Stimulated activated CD8-positive, alpha-beta memory T cell treated with anti-CD3 and anti-CD28 coated beads, Interleukin-7, amount 100 ng/mL, for 1 hour (primary cell): ENCODE results near the gene DVL3.
A peak's percentile ranks its signal among the peaks of the same experiment; 100 is the strongest.
"Not testable (repeated sequence)": the region's sequence is repeated elsewhere in the genome, so short reads cannot be mapped to it uniquely, and the experiment has no call there.

Experiments used
- DNase-seq, 2 donors: peaks; one replicate each; pipeline ENCODE4 v3.0.0-alpha.2; 2020; ENCODE audit warnings: low read depth in 2 of 2

The DVL3 gene

DNA sequence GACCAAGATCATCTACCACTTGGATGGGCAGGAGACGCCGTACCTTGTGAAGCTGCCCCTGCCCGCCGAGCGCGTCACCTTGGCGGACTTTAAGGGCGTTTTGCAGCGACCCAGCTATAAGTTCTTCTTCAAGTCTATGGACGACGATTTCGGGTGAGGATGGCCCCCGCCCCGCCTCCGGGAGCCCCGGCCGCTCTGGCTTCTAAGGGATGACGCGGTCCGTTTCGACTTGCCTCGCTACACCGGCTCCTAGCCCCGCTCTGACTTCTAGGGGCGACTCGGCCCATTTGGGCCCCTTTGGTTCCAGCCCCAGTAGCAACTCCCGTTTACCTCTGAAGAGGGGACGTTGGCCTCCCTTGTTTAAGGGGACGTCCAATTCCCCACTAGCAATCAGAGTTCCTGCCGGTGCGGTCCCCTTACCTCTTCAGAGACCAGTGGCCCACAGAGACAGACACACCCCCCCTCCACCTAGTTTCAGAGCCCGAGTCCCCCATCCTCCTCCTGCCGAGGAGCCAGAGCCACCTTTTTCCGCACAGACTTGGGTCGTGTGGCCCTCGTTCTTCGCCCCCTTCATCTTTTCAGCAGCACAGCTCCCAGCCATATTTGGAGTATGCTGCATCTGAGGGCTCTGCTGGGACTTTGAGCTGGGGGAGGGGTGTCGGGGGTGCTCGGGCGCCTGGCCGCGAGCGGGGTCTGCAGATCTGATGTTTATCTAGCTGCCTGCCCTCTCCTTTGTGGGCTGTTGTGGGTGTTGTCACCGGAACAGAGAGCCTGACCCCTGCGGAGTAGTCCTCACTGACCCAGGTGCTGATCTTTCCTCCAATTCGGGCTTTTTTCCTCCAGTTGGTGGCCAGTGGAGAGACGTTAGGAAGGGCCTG is 706 bp downstream of the DVL3 start:
- no peak for DNase-seq

DNA sequence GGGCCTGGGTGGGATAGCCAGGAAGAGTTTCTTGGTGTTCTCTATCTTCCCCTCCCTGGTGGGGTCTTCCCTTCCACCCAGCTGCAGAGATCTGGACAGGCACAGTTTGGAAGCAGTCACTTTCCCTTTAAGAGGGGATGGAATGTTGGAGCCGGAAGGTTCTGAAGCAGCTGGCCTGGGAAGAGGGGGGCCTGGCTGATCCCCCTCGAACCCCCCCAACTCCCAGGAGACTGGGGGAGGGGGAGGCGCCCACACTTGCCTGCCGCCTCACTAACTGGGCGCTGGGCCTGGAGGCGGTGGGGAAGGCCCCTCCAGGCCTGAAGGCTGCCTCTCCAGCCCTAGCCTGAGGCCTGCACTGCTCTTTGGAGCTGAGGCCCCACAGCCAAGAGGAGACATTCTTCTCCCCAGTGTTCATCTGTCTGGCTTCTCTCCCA is 1.4 kb downstream of the DVL3 start:
- no peak for DNase-seq

DNA sequence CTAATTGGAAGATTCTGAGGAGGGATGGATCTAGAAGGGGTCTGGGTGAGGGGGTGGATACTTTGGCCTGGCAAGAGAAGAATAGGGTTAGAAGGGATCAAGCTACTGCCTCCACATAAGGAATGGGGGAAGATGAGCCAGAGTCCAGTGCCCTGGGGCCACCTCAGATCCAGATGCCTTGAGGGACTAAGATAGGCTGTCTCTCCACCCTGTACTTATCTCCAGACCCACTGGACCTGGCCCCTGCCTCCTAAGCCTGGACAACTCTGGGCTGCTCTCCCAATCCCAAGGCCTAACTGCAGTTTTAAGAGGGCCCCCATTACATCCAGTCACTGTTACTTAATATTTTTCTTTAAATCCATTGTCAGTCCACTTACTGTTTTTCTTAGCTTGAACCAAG is 2.0 kb downstream of the DVL3 start:
- no peak for DNase-seq

- no peak for DNase-seq
Observed at GRCh38 chr3:184158404-184158803, 3.2 kb downstream of the DVL3 start.

DNA sequence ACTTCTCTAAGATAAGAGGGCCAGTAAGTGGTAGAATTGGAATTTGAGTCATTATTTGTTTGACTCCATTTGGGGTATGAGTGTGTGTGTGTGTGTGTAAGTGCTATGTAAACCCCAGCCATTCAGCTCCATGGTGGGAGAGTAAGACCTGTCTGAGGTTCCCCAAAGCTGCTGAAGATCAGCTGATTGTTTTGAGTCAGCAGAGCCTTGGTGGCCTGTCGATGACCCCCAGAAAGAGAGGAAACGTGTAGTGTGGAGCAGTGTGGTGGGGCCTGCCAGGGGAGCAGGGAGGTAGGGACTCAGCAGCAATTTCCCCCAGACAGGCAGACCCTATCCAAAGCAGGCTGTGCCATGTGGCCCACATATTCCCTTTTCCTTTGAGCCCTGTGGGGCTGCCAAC is 5.3 kb downstream of the DVL3 start:
- DNase-seq, result no peak

DNA sequence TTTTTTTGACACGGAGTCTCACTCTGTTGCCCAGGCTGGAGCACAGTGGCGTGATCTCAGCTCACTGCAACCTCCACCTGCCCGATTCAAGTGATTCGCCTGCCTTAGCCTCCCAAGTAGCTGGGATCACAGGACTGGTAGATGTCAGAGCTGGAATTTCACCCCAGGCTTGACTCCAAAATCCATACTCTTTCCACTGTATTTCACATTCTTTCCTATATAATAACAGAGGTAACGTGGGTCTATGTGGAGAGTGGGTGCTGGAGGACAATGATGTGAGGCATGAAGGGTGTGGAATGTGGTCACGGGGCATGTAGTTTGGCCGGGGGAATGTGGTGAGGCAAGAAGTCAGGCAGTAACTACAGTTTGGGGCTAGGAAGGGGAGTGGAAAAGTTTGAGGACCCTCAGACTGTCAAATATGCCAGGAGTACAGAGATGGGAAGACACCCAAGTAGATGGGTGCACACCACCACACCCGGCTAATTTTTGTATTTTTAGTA is 7.4 kb downstream of the DVL3 start:
- not testable (repeated sequence) for DNase-seq

DNA sequence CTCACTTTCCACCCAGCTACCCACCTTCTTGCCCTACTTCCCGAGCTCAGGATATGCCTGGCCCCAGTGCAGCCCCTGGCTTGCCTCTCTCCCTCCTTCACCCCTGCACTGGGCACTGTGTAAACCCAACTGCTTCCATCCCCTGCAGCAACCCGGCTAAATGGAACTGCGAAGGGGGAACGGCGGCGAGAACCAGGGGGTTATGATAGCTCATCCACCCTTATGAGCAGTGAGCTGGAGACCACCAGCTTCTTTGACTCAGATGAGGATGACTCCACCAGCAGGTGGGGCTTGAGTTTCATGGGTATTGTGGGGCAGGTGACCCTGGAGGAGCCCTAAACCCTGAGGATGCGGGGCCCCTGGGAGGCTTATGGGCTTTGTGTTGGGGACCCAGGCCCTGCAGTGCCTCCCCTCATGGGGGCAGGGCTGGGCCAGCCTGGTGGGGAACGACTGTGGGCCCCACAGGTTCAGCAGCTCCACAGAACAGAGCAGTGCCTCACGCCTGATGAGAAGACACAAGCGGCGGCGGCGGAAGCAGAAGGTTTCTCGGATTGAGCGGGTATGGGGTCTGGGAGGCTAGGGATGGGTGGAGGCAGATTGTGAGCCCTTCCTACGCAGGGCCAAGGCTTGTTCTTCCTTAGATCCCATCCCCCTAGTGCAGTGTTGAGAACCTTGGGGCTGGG is 9.6 kb downstream of the DVL3 start:
- no peak for DNase-seq

DNA sequence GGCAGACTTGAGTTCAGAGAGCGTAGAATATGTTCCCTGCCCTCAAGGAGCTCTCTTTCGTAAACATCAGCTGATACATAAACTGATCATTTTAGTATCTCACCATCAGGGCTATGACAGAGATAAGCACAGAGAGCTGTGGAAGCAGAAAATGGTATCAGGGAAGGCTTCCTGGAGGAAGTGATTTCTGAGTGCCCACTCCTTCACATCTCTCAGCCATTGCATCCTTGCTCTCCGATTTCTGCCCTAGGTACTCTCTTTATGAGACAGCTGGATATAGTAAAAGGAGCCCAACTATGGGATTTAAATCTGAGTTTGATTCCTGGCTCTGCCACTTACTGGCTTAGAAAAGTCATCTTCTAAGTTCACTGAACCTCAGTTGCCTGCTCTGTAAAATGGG is 10.4 kb downstream of the DVL3 start:
- DNase-seq, result no peak

- no peak for DNase-seq
Observed at GRCh38 chr3:184166671-184167070, 11.5 kb downstream of the DVL3 start.

DNA sequence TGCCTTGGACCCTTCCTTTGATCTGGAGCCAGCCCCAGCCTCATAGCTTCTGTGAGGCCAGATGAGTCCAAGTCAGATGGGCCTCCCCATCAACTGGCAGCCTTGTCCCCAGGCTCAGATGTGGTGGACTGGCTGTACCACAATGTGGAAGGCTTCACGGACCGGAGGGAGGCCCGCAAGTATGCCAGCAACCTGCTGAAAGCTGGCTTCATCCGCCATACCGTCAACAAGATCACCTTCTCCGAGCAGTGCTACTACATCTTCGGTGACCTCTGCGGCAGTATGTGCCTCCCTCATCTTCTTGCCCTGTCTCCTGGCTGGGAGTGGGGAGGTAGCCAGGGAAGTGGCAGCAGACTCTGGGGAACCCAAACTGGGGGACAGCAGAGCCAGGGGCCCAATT is 12.6 kb downstream of the DVL3 start:
- no peak for DNase-seq

DNA sequence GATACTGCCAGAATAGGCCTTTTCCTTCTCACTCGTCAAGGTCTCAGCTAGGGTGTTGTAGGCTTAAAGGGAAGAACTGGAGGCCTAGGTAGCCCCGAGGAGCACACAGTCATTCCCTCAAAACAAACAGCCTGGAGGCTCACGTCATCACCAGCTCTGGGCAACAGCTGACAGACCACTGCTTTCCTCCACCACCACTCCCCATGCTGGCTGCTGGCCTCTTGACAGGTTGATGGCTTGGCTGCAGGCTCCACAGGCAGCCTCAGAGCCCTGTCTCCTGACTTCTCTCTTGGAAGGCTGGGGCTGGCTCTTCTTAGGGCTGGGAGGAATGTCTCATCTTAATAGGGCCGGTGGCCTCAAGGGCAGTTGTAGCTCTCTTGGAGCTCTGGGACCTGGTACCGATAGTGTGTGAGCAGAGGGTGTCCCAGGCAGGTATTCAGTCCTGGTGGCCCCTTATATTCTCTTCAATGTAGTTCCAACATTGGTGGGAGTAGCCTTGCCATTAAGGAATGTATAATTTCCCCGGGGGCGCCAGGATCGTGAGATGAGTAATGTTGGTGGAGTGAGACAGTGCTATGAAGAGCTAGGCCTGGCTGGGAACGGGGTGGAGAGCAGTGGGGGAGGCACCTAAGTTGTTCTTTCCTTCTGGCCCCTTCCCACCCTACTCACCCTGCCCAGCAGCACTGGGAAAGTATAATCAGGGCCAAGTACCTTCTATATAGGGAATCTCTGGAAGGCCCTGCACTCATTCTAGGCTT is 13.4 kb downstream of the DVL3 start:
- no peak for DNase-seq

DNA sequence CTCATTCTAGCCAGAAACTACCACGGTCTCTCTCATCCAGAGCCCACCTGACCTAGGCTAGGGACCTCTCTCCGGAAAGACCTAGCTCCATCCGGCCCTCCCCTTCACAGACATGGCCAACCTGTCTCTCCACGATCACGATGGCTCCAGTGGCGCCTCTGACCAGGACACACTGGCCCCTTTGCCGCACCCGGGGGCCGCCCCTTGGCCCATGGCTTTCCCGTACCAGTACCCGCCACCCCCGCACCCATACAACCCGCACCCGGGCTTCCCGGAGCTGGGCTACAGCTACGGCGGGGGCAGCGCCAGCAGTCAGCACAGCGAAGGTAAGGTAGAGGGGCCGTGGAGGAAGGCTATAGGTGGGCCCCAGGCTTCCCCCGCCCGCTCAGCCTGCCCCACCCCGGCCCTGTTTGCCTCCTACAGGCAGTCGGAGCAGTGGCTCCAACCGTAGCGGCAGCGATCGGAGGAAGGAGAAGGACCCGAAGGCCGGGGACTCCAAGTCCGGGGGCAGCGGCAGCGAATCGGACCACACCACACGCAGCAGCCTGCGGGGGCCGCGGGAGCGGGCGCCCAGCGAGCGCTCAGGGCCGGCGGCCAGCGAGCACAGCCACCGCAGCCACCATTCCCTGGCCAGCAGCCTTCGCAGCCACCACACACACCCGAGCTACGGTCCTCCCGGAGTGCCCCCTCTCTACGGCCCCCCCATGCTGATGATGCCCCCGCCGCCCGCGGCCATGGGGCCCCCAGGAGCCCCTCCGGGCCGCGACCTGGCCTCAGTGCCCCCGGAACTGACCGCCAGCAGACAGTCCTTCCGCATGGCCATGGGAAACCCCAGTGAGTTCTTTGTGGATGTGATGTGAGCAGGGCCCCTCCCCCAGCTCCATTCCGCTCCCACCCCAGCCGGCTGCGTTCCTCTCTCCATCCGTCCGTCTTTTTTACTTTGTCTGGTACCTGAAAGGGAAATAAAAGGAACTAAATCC is 15.0 kb downstream of the DVL3 start:
- DNase-seq, result no peak

- DNase-seq, result no peak
Observed at GRCh38 chr3:184171562-184171961, 16.4 kb downstream of the DVL3 start.

GRCh38 chr3:184172681-184173373 is 17.6 kb downstream of the DVL3 start:
- no peak for DNase-seq

DNA sequence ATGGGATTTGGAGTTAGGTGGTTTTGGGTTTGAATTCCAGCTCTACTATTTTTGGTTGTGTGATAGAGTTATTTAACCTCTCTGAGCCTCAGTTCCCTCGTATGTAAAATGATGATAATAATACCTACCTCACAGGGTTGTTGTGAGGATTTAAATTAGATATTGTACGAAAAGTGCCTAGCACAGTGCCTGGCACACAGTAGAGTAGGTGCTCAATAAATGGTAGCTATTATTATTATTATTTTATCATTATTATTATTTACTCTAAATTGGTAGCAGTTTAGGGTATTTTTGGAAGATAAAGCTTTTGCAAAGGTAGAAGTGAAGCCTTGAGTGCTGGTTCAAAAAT is 18.2 kb downstream of the DVL3 start:
- no peak for DNase-seq

- DNase-seq, result no peak
Observed at GRCh38 chr3:184174284-184174645, 19.1 kb downstream of the DVL3 start.

DNA sequence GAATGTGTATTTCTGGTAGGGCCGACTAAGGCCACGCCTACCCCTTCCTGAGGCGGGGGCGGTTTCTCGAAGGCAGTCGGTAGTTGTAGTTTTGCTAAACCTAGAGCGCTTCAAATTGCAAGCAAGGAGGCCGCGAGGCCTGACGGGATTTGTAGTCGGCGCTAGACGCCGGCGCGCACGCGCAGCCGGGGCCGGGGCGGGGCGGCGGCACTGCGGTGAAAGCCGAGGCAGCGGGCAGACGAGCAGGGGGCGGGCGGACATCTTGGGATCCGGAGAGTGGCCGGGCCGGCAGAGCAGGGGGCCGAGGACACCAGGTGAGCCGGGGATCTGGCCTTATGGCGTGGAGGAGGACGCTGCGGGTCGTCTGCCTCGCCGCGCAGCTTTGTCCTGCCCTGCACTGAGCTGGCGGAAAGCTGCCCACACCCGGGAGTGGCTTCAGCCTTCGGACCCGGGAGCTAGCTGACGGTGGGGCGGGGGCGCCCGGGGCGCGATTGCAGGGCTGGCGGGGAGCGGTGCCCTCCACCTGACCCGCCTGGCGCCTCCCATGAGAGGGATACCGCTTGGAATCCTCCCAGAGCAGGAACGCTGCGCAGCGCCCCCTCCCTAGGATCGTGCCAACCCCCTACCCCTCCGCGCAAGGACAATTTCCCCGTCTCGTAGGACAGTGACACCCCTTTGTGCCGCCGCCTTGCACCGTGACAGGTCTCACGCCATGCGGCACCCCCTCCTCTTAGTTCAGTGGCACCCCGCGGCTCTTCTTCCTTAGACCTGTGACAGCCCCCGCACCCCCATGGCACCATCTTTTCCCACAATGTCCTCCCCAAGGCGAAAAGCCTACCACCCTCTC is 19.7 kb downstream of the DVL3 start, which contains the start of gene AP2M1:
AP2M1 (plus strand) TSS at position 210 of the 847 bp plus-strand sequence. CDS start 2,139 bp downstream, outside the sequence.
- DNase-seq, result peak; percentile 92 to 97

DNA sequence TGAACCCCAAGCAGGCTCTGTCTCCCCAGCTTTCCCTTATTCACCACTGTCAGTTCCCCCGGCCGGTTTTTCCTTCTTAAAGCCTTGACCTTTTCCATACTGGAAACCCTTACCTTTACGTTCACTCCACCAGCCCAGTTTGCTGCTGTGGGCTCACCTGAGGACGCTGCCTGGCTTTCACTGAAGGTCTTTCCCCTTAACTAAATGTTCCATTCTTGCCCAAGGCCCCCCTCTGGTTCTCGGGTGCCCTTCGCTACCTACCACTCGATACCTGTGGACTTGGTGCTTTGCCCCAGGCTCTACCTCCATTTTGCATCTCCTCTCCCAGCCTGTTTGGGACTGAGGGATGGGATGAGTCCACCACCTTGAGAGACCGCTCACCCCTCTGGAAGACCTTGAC is 20.3 kb downstream of the DVL3 start:
- DNase-seq, result no peak

DNA sequence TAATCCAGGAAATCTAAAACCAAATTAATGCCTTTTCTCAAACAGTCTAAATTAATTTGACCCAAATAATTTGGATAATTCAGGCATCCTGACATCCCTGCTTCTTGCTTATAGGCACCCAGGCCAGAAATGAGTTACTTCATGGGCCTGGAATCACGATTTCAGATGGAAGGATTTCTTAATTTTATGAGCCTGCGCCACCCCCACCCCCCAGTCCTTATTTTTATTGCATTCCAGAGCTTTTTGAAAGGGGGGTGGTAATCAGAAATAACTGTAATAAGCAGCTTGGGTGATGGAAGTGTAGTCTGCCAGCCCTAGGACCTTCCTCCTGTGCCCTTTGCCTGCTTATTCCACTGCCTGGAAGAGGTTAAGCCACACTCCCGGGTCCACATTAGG is 20.8 kb downstream of the DVL3 start:
- DNase-seq, result no peak
